Stimulated activated CD4-positive, alpha-beta T cell treated with anti-CD3 and anti-CD28 coated beads, Interleukin-4, amount 100 ng/mL, for 48 hours (primary cell): ENCODE measurements around the gene COL8A1.

Experiments used
- DNase-seq, 2 donors: peaks; one replicate each; pipeline ENCODE4 v3.0.0-alpha.2; 2020; ENCODE audit warnings: low read depth in 2 of 2

The COL8A1 gene

GRCh38 chr3:99639579-99639978, 1.2 kb downstream of the COL8A1 start:
- no peak for DNase-seq

DNA sequence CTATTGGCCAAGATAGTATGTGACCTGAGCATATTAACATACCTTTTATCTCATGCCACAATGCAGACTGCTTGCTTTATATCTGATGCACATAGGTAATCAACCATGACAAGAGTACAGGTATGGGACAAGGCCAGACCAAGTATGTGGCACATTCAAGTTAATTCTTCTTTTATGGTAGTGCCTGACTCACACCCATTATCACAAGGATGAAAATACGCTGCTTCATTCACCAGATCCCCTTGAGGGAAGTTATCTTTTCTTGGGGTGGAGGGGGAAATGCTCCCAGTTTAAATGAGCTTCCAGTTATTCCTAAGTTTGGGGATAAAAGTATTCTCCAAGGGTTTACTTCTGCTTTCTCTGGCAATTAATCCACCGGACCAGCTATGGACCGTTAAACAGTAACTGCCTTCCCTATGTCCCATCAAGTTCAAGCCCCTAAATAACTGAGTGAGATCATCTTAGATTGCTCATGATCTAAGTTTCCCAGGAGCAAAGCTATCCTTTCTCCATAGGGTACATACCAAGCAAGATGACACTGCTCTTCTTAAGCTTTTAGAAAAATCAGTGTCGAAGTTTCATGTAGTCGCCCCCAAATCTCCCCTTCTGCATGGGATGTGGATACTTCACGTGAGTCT, 1.9 kb downstream of the COL8A1 start:
- no peak for DNase-seq

DNA sequence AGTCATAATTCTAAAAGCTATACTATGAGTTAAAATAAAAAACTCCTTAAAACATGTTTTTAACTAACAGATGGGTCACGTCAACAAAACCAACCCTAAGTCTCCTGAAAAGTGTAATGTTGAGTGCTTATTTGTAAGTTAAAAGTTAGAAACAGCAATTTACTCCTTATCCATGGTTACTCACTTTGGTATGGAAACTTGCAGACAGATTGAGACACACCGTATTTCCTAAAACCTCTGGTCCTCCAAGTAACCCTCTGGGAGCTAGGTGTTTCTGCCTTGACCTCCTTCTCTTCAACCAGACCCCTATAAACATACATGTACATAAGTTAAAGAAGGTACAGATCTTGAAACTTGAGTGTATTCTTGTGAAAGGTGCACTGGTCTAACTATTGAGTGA, 3.1 kb downstream of the COL8A1 start:
- no peak for DNase-seq

DNA sequence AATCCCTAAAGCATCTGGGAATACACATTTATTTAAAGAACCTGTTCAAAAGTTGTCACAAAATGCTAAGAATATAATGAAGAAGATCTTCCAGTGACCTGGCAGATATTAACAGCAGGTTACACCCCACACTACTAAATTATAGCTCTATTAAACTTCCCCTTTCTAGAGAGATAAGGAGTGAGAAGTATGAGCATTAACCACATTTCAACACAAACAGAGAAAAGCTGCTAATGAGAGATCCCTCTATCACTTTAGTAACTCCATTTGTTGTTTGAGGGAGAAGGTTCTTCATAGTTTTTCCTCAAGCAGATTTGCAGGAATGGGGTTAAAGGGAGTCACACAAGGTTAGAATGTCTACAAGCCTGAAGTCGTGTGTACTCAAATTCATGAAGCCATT, 3.6 kb downstream of the COL8A1 start:
- no peak for DNase-seq

GRCh38 chr3:99644017-99644416, 5.6 kb downstream of the COL8A1 start:
- DNase-seq, result no peak

DNA sequence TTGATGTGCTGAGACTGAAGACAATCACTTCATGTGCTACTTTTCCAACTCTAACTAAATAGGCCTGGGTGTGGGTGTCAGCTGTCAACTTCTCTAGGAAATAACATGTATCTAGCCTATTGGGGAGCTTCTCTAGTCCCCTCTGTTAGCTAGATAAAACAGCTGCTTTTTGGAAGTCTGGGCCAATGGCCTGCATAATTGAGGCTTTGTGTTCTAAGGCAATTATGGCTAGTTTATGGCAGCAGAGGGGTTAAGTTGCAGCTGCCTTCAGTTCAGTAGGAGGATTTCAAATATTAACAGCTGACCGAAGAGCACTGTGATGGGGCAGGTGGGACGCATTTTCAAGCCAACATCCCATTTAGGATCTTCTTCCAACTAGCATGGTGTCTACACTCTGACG, 6.4 kb downstream of the COL8A1 start:
- DNase-seq, result no peak

DNA sequence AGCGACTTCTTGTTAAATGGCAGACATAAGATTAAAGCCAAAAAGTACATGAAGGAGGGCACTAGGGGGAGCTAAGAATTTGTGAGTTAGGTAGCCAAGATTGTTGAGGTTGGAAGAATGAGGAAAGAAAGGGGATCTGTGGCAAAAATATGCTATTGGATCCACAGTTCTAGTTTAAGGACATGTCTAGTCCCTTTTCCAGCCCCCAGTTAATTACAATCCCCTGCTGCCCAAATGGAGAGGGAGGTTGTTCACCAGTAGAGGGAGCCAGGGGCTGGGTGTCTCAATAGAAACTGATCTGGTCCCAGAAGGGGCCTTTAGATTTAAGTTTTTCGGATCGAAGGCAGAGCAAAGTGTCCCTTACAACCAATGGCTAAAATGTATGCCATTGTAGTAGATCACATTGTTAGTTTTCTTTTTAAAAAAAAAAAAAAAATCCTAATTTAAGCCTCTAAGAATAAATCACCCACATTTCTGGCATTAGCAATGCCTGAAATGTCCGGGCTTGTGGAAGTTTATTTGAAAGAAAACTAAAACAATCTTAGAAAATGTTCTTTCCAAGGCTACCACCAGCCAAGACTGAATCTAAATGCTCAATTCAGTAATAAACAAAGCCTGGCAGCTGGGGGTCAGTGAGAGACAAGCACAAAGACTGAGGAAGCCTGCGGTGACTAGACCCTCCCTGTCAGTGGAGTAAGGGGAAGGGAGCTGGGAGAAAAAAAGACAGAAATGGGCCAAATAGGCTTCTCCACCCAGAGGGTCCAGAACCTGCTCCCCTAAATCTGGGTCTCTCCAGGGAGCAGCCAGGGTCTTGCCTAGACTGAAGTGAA, 7.1 kb downstream of the COL8A1 start:
- no peak for DNase-seq

- DNase-seq, result no peak
Observed at GRCh38 chr3:99646107-99646435, 7.7 kb downstream of the COL8A1 start.

DNA sequence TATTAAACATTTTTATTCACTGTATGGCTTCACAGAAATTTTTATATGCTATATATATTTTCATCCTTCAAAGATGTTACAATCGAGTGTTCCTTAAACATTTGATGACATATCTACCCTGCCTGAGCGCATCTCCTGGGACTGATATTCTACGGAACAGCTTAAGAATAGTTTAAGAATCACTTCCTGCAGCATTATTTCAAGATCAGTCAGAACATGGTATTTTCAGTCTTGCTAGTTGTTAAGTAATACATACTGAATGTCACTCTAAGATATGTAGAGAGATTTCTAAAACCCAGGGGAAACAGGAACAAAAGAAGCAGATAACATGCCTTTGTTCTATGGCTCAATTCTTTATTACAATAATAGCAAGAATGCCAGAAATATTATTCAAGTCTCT, 8.7 kb downstream of the COL8A1 start:
- no peak for DNase-seq

DNA sequence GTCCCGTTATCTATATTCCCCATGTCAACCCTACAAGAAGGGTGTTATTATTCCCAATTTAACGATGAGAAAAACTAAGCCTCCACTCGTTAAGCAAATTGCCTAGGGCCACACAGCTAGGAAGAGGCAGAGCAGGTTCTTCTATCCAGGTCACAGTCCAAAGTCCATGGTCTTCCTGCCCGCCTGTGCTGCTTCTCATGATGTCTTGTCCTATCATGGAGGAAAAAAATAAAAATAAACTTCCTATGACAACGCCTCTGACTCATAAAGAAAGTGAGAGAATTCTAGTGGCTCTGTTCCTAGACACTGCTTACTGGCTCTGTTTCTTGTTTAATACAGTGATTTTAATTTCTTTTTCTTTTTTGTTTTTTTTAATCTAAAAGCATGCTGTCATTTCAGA, 9.7 kb downstream of the COL8A1 start:
- no peak for DNase-seq

DNA sequence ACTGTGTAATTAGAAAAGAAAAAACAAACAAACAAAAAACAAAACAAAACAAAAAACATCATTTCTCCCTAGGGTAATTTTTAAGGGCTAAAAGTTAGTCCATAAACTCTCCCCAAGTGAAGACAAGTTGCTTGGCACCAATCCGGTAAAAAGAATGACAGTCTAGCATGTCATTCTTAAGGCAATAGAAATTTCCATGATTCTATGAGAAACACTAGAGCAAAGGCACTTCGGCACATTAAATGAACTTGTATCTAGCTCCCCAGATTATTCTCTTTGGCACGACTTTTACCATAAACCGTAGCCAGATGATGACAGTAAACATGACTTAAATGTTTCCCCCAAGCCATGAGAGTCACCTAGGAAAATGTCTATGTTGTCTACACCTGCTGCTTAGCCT, 10.1 kb downstream of the COL8A1 start:
- no peak for DNase-seq

DNA sequence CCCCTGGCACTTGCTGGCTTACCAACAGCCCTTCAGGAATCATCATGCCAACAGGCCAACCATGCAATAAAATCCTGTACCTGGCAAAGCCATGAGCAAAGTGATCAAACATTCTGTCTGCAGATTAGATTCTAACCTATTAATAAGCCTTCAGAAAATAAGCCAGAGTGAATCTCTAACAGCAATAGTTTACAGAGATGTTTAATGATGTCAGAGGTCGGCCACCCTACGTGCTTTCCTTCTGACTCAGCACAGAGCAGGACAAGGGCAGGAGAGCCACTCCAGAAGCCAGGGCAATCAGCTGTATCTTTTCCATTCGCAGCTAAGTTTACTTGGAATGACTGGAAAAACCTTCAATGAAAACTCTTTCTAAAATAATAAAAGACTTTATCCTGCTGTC, 13.1 kb downstream of the COL8A1 start:
- no peak for DNase-seq

DNA sequence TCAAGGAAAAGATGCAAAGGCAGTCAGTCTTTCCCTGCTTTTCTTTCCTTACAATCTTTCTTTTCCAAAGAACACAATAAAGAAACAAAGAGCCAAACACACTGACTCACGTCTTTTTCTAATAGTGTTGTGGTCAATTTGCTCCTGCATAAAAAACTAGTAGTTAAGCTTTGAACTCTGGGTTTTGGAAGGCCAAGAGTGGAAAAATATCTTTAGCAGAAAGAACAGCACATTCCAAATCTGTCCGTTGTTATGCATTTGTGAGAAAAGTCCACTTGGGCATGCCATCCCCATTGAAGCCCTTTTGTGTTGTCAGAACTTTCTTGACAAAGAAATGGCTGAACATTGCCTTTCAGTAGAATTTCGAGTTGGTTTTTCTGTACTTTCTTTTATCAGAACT, 18.2 kb downstream of the COL8A1 start:
- no peak for DNase-seq

GRCh38 chr3:99658274-99658673, 19.9 kb downstream of the COL8A1 start:
- DNase-seq, result no peak

DNA sequence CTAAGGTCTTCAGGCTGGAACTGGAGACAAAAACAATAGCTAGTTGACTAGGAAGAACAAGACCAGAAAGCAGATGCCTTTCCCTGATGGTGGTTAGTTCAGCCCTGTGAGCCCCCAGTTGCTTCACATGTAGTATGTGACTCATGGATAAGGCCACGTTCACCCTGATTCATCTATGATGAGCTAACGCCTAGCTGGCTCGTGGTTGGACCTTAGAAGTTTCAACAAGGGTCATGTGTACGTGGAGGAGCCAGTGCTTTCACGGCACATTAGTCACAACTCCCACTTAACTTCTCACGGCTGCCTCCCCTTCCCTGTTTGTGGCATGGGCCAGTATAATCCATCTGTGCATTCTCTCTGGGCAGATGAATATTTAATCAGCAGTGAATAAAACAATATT, 20.6 kb downstream of the COL8A1 start:
- DNase-seq, result no peak

DNA sequence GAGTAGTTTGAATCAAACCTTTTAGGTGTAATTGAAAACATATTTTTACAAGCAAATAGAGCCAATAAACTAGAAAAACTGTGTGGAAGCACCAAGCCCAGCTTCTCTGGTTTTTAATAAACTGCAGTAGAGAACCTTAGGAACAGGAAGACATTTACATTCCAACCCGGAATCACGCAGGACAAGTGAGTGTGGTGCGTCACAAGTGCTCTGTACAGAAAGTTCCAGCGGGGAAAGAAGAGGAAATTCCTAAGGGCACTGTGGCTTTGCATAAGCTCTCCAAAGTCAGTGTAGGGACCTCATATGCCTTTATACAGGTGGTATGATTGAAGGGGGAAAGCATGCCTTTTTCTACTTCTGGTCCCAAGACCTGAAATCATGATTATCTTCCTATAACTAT, 21.6 kb downstream of the COL8A1 start:
- DNase-seq, result no peak

GRCh38 chr3:99662838-99663570, 24.6 kb downstream of the COL8A1 start:
- DNase-seq, result no peak

- DNase-seq, result no peak
Observed at GRCh38 chr3:99663977-99664376, 25.6 kb downstream of the COL8A1 start.

- no peak for DNase-seq
Observed at GRCh38 chr3:99665017-99665416, 26.6 kb downstream of the COL8A1 start.

GRCh38 chr3:99666201-99666600, 27.8 kb downstream of the COL8A1 start:
- no peak for DNase-seq

DNA sequence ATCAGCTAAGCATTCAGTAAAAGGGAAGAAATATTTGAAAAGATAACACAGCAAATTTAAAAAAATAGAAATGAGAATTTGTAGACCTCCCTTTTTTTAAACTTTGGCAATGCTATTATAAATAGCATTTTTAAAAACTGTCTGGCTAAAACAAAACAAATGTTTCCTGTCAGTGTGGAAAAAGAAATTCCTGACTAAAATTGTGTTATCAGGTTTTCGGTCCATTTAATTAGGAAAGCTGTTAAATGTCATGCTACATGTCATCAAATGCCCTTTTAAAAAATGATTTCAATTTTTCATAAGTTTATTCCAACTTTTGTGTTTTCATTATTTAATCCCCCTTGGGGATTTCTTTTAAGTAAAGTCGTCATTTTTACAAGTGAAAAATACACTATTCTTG, 29.6 kb downstream of the COL8A1 start:
- DNase-seq, result no peak

DNA sequence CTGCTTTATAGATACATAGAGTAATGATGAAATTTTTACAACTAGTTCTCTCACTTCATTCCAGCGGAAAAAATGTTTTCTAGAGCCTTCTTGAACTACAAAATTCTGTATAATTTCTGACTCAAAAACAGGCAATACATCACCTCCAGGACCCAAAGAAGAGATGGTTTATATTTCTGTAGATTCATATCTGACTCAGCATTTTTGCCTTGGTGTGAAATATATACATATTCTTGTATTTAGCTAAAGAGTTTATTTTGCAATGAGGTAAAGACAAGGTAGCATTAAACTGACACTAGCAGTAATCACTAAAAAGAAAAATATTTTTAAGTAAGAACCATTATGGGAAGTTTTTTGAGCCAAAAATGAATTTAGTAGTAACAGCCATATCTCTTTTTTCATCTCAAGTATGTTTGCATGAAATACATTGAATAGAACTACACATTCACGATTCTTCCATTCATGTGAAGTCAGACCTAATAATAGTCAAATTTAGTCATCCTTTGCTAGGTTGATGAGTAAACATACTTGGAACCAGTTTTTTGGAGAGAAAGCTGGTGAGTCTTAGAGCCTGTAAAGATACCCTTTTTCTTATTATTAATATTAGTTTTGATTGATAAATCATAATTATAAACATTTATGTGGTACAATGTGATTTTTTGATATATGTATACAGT, 31.6 kb downstream of the COL8A1 start:
- no peak for DNase-seq

DNA sequence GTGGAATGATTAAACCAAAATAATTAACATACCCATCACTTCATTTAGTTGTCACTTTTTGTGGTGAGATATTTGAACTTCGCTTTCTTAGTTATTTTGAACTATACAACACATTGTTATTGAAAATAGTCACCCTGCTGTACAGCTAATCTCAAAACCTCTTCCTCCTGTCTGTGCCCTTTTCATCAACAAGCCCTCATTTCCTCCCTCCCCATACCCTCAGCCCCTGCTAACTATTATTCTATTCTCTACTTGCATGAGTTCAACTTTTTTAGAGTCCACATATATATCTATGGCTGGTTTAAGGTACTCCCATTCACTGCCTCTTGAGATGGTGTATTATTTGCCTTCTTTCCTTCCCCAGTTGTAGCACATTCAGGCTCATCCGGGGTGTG, 32.2 kb downstream of the COL8A1 start:
- DNase-seq, result no peak
